ENCODE results near the gene RTP4.
A peak's percentile ranks its signal among the peaks of the same experiment; 100 is the strongest.

RTP4 gene

DNA sequence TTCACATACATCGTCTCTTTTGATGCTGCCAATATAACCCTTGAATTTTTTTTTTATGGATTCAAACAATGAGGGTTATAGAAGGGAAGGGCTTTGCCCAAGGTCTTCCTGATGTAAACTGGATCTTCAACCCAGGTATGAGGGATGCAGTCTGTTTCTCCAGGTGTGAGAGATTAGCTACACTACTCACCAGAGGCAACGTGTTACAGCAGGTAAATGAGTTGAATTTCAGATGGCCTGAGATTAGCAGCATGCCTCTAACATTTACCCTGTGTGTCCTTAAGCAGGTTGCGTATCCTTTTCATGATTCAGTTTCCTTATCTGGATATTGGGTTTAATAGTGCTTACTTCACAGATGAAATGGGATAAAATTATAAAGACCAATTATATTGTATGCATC is 1.9 kb downstream of the RTP4 start:
- no peak for DNase-seq

DNA sequence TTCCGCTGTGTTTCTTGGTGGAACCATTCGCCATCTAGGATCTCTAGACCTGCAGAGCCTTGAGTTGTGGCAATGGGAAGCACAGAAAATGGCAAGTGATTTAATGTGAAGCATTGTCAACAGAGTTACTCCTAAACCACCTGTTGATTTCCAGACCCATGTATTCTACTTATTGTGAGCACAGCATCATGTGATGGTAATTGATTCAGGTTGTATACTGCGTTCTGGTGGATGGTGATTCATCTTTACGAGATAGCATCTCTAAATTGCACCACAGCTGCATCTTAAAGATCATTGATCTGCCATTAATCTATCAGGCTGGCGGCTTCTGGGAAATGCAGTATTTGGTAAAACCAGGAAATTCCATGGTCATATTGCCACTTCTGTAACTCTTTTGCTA is 7.4 kb downstream of the RTP4 start:
- DNase-seq = no peak

DNA sequence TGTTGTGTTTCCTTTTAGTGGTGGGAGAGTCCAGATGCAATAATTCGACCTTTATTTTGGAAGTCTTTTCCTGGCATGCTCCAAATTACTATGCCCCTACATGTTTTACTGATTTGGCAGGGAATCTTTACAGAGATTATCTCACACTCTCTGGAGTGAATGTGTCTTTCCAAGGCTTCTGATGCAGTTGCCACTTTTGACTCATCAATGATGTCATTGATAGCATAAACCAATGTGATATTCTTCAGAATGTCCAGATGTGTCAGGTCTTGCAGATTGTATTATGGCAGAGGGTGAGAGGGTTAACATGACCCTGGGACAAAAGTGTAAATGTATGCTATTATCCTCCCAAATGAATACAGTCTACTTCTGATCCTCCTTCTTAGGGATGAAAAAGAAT is 9.7 kb downstream of the RTP4 start:
- no peak for DNase-seq

DNA sequence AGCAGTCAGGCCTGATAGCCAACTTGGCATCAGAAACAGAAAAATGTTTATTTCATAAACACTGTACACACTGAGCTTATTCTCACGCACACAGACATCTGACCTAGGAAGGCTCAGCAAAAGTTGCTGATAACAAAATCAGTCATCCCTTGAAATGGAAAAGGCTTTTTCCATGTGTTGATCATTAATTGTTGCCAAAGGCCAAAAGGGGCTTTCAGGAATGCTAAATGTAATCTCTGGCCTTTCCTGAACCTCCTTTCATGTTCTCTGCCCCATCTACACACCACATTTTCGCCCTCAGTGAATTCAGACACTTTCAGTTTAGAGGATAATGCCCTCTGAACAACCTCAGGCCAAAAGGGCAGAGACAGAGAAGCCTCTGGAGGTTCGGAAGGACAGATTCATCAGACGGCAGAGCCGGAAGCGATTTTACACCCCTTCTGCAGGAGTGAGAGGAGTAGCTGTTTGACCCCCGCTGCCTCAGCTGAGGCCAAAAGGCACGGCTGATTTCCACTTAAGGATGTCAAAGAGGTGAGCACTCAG is 14.5 kb downstream of the RTP4 start:
- no peak for DNase-seq

DNA sequence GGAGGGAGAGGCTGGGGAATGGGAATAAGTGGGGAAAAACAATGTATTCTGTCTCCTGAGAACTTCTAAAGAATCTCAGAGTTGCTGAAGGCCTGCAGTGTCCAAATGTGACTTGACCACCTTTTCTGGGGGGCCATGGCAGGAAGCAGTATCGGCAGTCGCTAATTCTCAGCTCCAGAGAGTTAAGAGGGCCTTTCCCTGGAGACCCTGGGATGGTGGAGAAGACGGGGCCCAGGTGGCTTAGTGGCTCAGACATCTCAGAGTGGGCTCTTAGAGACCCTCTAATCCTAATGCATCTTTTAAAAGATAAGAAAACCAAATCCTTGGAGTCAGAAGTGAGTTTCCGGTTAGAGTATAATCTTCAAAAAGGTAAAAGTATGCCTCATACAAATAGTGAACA is 15.1 kb downstream of the RTP4 start:
- DNase-seq = no peak

DNA sequence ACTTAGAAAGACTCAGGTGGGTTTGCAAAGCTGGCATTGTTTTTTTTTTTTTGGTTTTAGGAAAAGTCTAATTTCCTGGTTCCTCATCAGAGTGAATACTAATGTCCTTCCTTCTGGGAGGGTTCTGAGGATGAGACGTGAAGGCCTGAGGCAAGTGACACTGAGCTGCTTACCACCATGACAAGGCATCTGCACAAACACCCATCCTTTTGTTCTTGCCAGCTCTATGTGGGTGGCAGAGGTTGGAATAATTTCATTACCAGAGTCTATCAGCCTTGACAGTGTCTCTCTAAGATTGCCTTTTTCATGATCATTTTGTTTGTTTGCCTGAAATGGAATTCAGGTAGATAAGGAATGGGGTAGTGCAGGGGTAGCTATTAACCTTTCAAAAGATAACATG is 17.1 kb downstream of the RTP4 start:
- no peak for DNase-seq

DNA sequence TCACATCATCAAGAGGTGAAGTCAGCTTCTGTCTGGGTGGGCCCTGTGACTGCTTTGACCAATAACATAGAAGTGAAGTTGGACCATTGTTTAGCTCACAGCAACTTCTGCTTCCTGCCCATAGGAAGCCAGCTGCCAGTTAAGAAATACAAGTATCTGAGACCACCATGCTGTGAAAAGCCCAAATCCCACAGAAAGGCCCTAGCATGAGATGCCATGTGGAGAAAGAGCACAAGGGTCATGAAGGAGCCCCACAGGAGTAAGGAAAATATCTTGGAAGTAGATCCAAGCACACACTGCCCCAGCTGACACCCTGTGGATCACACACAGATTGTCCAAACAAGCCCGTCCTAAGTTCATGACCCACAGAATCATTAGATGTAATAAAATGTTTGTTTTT is 28.5 kb downstream of the RTP4 start:
- DNase-seq = no peak

DNA sequence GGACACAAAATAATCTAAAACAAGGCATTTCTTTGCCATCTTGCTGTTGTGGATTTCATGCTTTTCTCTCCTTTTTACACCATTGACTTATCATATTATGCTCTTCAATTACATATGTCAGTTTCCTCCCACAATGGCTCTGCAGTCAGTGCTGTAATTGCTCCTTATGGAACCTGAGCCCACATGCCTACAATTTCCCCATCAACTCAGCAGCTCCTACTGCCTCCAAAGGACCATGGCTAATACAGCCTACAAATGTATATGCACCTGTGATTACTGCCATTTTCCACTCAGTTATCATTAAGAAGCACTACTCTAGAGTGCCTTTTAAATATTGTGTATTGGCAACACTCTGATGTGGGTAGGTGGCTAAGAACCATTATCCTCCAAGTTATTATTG is 30.8 kb downstream of the RTP4 start:
- DNase-seq = no peak

DNA sequence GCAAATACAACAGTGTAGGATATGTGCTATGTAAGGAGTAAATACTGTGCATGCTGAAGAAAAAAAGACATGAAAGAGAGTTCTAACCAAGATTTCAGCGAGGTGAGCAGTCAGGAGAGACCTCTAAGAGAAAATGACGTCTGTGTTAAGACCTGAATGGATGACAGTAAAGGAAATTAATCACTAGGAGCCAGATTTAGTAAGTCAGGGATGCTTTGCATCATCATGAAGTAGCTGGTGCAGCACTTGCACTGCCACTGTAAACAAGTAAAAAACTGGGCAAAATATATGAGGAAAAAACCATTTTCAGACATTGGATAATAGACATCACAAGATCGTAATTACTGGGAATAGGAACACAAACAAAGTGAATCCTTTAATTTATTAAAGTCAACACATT is 32.6 kb downstream of the RTP4 start:
- no peak for DNase-seq

DNA sequence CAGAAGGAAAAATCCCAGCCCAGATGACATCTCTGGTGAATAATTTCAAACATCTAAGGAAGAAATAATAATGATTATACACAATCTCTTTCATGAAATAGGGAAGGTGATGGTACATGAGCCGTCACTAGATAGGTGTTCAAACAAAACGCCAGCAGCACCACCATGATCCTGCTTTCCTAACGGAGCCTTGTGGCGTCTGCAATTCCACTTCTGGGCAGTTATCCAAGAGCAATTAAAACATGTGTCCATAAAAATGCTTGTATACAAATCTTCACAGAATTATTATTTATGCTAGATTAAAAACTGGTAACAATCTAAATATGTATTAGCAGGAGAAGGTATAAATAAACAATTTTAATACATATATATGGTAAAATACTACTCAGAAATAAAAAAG is 33.7 kb downstream of the RTP4 start:
- peak; percentile 89 for DNase-seq

DNA sequence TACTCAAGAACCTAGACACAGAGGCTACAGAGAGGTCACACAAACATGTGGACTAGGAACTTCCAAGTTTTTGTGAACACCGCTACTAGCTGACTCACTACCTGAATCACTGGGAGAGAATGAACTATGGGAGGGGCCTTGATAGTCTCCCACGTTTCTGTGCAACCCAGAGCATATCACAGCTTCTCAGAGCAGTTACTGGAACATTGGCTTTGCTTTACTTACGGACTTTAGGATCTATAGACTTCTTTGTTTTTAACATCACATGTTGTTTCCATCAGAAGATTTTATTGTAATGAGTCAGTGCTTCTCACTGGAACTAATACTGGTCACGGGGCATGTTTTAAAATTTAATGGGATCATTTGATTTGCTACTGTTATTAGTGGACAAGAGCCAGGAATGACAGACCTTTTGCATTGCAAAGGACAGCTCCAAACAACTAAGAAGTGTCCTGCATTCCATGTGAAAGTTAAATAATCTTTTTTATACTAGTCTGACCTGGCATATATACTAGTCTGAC is 35.6 kb downstream of the RTP4 start:
- DNase-seq = no peak

DNA sequence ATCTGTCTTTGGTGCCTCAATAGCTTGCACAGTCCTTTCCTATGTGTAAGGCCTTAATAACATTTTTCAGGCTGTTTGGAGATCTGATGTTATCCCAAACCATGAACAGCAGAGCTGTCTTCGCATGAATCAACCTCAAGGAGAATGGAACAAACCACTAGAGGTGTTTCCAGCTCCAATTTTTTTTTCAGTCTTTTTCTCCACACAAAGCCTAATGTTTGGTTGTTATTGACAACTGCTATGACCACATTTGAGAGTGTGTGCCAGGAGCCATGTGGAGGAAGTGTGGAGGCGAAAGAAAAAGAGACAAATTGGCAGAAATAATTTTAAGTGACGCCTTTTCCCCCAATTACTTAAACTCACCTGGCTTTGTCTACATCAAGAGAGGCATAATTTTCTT is 38.7 kb downstream of the RTP4 start:
- no peak for DNase-seq

DNA sequence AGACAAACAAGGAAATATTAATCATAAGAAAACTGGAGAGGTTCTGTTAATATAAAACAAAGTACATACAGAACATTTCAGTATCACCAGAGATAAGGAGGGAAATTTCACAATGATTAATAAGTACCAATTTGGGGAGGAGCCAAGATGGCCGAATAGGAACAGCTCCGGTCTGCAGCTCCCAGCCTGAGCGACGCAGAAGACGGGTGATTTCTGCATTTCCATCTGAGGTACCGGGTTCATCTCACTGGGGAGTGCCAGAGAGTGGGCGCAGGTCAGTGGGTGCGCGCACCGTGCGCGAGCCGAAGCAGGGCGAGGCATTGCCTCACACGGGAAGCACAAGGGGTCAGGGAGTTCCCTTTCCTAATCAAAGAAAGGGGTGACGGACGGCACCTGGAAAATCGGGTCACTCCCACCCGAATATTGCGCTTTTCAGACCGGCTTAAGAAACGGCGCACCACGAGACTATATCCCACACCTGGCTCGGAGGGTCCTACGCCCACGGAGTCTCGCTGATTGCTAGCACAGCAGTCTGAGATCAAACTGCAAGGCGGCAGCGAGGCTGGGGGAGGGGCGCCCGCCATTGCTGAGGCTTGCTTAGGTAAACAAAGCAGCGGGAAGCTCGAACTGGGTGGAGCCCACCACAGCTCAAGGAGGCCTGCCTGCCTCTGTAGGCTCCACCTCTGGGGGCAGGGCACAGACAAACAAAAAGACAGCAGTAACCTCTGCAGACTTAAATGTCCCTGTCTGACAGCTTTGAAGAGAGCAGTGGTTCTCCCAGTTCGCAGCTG is 44.0 kb downstream of the RTP4 start:
- peak; percentile 67 for DNase-seq

Data from NCI-H1105 (cell line).